Endothelial cell of umbilical vein (primary cell): ENCODE measurements around the gene PSMD14.

ENCODE experiments used
- EZH2 ChIP-seq: IDR thresholded peaks from 2 replicates; pipeline ENCODE4 v1.6.1; 2012; ENCODE audit warnings: borderline replicate concordance, low read depth, mild to moderate bottlenecking, moderate library complexity, low read length, inconsistent platforms; ENCODE audit not compliant: severe bottlenecking
- GATA2 ChIP-seq: IDR thresholded peaks from 2 replicates; pipeline ENCODE4 v1.7.0; 2011; ENCODE audit warnings: low read depth, mild to moderate bottlenecking, moderate library complexity, mixed read lengths, low read length; ENCODE audit not compliant: insufficient read length, insufficient read depth
- JUN ChIP-seq: IDR thresholded peaks from 2 replicates; pipeline ENCODE4 v1.6.1; 2011; ENCODE audit warnings: borderline replicate concordance, low read depth; ENCODE audit not compliant: insufficient read length, insufficient read depth
- POLR2A ChIP-seq: IDR thresholded peaks from 2 replicates; pipeline ENCODE4 v1.6.1; 2012; ENCODE audit warnings: low read depth, mild to moderate bottlenecking, control low read depth, low read length
- POLR2AphosphoS5 ChIP-seq: IDR thresholded peaks from 2 replicates; pipeline ENCODE4 v1.6.1; 2012; ENCODE audit warnings: low read depth, mild to moderate bottlenecking, control low read depth, low read length, moderate library complexity; ENCODE audit not compliant: insufficient read depth
- TF ChIP-seq, protein P1 (sequence below), 2 donors: IDR thresholded peaks; 1 replicate in 1 of 2; 2 replicates in 1 of 2; pipeline ENCODE4 v1.5.1; 2011; ENCODE audit warnings: low read length in 2 of 2, mild to moderate bottlenecking in 2 of 2, moderate library complexity in 2 of 2, control low read depth in 1 of 2, inconsistent platforms in 1 of 2, low read depth in 1 of 2; ENCODE audit not compliant: insufficient read depth in 1 of 2; ENCODE audit errors: extremely low read depth in 1 of 2
- TF ChIP-seq, protein P2 (sequence below): IDR thresholded peaks from 2 replicates; pipeline ENCODE4 v1.6.1; 2011; ENCODE audit not compliant: insufficient read depth, insufficient read length

DNA sequence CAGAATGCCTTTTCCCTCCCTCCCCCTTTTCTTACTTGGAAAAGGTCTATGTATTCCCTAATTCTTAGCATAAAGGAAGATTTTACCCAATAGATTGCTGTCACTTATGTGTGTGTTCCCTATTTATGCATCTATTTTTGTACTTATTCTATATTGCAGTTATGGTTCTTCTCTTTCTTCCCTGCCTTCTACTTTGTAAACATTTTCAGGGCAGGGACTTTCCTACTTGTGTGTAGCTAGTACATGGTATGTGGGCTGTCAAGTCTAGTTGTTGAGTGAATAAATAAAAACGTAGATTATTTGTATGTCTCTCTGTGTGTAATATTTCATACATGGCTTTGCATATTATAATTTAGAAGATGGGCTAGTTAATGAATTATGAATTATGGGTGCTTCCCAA lies 45.3 kb downstream of the PSMD14 start:
- TF ChIP-seq POLR2A (no peak), POLR2AphosphoS5 (no peak), EZH2 (no peak), JUN (no peak), GATA2 (no peak)
- TF ChIP-seq, protein P1, sequence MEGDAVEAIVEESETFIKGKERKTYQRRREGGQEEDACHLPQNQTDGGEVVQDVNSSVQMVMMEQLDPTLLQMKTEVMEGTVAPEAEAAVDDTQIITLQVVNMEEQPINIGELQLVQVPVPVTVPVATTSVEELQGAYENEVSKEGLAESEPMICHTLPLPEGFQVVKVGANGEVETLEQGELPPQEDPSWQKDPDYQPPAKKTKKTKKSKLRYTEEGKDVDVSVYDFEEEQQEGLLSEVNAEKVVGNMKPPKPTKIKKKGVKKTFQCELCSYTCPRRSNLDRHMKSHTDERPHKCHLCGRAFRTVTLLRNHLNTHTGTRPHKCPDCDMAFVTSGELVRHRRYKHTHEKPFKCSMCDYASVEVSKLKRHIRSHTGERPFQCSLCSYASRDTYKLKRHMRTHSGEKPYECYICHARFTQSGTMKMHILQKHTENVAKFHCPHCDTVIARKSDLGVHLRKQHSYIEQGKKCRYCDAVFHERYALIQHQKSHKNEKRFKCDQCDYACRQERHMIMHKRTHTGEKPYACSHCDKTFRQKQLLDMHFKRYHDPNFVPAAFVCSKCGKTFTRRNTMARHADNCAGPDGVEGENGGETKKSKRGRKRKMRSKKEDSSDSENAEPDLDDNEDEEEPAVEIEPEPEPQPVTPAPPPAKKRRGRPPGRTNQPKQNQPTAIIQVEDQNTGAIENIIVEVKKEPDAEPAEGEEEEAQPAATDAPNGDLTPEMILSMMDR (IDR thresholded peaks at IDR 0.05; ENCODE audit: extremely low read depth in 1 of 2, insufficient read depth in 1 of 2, low read depth in 1 of 2, low read length in 2 of 2): no peak
- TF ChIP-seq, protein P2, sequence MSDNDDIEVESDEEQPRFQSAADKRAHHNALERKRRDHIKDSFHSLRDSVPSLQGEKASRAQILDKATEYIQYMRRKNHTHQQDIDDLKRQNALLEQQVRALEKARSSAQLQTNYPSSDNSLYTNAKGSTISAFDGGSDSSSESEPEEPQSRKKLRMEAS: no peak
